Measurements from ENCODE around the gene L3MBTL3.

Gene L3MBTL3

DNA sequence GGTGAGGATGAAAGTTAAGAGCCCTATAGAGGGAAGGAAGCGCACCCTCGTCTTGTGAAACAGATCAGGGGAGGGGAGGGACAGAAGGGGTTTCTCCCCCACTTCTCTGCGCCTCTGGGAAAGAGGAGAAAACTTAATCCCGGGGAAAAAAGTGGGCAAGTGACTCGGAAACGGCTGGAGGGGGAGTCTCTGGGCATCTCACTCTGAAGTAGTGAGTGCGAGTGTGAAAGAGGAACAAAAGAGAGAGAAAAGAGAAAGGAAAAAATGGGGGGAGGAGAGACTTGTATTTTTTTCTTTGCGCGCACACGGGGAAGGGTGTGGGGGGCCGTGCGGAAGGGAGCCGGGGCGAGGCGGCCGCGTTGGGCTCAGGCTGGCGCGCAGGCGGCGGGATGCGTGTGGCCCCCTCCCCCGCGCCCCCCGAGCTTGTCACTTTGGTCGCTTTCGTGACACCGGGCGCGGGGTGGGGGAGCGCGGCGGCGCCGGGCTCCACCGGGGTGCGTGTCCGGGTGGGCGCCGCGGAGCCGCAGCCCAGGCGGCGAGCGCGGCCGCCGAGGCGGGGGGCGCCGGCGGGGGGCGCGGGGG lies 454 bp downstream of the L3MBTL3 start:
- Histone ChIP-seq H3K9me3 (ENCODE audit: severe bottlenecking) (no peaks in the 10 kb centered on the region), H3K27me3 (ENCODE audit: insufficient read depth, low read depth, severe bottlenecking) (no peaks in the 10 kb centered on the region), H3K27ac (no peak overlapping the region), H3K36me3 (peaks cover 2% of the 10 kb centered on the region; the same call in 1 of the 2 replicates), H3K4me3 (ENCODE audit: low read depth, low read length) (peak overlapping the region; percentile 95)
- TF ChIP-seq CTCF (IDR thresholded peaks at IDR 0.05; ENCODE audit: low read depth, low read length): no peak
- DNase-seq: peak; percentile 15

DNA sequence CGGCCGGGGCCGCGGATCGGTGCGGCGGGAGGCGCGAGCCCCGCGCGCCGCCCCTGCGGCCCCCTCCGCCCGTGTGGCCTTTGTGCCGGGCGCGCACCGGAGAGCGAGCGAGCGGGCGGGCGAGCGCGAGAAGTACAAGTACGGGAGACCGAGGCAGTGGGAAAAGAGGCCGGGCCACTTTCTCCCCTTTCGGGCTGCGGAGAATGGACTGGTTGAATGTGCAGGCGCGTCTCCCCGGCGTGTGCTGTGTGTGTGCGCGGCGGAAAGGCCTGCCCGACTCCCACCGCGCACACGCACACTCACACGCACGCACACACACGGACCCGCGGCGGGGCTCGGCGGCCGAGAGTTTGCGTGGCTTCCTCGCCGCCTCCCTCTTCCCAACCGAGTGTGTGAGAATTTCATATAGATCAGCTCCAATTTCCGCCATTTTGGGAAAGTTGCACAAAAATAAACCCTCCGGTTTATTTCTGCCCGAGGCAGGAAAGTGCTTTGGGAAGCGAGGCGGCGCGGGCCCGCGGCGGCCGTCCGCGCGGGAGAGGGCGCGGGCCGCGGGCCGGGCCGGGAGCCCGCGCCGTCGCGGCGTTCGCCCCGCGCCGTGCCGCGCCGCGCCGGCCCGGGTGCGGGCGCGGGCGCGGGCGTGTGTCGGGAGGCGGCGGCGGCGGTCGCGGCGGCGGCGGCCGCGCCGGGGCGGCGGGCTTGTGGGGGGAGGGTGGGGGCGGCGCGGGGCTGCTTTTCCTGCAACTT lies 1.1 kb downstream of the L3MBTL3 start:
- Histone ChIP-seq H3K36me3 (peaks cover 2% of the 10 kb centered on the region; the same call in 1 of the 2 replicates), H3K27me3 (ENCODE audit: insufficient read depth, low read depth, severe bottlenecking) (no peaks in the 10 kb centered on the region), H3K9me3 (ENCODE audit: severe bottlenecking) (no peaks in the 10 kb centered on the region), H3K27ac (peak overlapping the region; percentile 46; the same call in 1 of the 2 replicates), H3K4me3 (ENCODE audit: low read depth, low read length) (peak overlapping the region; percentile 76)
- DNase-seq: peak; percentile 40
- no peak for TF ChIP-seq CTCF (IDR thresholded peaks at IDR 0.05; ENCODE audit: low read depth, low read length)

DNA sequence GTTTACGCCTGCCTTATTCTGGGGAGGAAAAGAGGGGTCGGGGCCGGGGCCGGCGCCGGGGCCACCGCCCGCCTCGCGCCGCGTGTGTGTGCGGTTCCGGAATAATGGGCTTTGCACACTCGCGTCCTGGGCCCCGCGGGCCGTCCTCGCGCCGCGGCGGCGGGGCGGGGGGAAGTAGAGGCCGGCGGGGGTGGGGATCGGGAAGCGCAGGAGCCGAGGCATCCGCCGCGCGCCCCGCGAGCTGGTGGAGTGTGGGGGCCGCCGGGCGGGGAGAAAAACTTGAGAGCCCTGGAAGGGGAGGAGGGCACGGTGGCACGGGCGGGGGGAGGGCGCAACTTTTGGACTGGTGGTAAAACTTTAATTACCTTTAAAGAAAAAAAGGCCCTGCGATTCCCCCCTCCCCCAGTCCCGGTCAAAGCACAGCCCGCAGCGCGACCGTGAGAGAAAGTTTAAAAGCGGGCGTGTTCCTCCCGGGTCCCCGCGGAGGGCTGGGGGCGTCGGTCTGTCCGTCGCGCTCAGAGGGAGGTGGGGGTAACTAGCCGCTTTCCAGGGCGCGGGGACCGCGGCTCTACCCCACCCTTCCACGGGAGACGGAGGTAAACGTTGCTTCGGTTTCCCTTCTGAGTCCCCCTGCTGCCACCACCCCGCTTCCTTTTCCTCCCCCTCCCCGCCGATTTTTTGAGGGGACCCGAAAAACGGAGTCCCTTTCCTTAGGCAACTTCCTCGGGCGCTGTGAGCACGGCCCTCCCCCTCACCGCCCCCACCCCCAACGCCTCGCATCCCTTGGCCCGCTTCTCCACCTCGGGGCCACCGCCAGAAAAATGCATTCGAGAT lies 1.9 kb downstream of the L3MBTL3 start:
- Histone ChIP-seq H3K9me3 (ENCODE audit: severe bottlenecking) (no peaks in the 10 kb centered on the region), H3K27ac (no peak overlapping the region), H3K36me3 (peaks cover 2% of the 10 kb centered on the region; the same call in 1 of the 2 replicates), H3K4me3 (ENCODE audit: low read depth, low read length) (peak overlapping the region; percentile 73), H3K27me3 (ENCODE audit: insufficient read depth, low read depth, severe bottlenecking) (no peaks in the 10 kb centered on the region)
- peak; percentile 14 for DNase-seq
- no peak for TF ChIP-seq CTCF (IDR thresholded peaks at IDR 0.05; ENCODE audit: low read depth, low read length)

GRCh38 chr6:130020907-130021629 lies 2.7 kb downstream of the L3MBTL3 start:
- H3K9me3 ChIP-seq (ENCODE audit: severe bottlenecking): no peaks in the 10 kb centered on the region
- peak overlapping the region; percentile 73 for H3K4me3 ChIP-seq (ENCODE audit: low read depth, low read length)
- no peaks in the 10 kb centered on the region for H3K27me3 ChIP-seq (ENCODE audit: insufficient read depth, low read depth, severe bottlenecking)
- peak; percentile 83 for TF ChIP-seq CTCF (IDR thresholded peaks at IDR 0.05; ENCODE audit: low read depth, low read length)
- peak; percentile 69 for DNase-seq
- peaks cover 2% of the 10 kb centered on the region; the same call in 1 of the 2 replicates for H3K36me3 ChIP-seq
- H3K27ac ChIP-seq: no peak overlapping the region

GRCh38 chr6:130026859-130027258 lies 8.5 kb downstream of the L3MBTL3 start:
- no peak overlapping the region for H3K4me3 ChIP-seq (ENCODE audit: low read depth, low read length)
- TF ChIP-seq CTCF (IDR thresholded peaks at IDR 0.05; ENCODE audit: low read depth, low read length): no peak
- no peaks in the 10 kb centered on the region for H3K36me3 ChIP-seq
- no peaks in the 10 kb centered on the region for H3K9me3 ChIP-seq (ENCODE audit: severe bottlenecking)
- H3K27me3 ChIP-seq (ENCODE audit: insufficient read depth, low read depth, severe bottlenecking): no peaks in the 10 kb centered on the region
- H3K27ac ChIP-seq: no peak overlapping the region
- no peak for DNase-seq
